Mesenchymal stem cell (in vitro differentiated cells and primary cell): ENCODE data around the gene SLITRK4.

Experiments used
- DNase-seq: peaks from one replicate; pipeline ENCODE4 v3.0.0-alpha.2; 2013
- H2AFZ ChIP-seq: one replicate; pipeline ENCODE4 v1.6.1; 2013; ENCODE audit warnings: low read depth, mild to moderate bottlenecking, control low read depth, inconsistent platforms, low read length, moderate library complexity
- H2AK5ac ChIP-seq: 2 replicates; pipeline ENCODE4 v1.6.1; 2013; ENCODE audit warnings: low read length, moderate library complexity, mild to moderate bottlenecking, inconsistent platforms; ENCODE audit not compliant: severe bottlenecking
- H2BK120ac ChIP-seq: one replicate; pipeline ENCODE4 v1.6.1; 2013; ENCODE audit warnings: low read depth, mild to moderate bottlenecking, inconsistent platforms, low read length, moderate library complexity
- H2BK12ac ChIP-seq, 2 experiments: one replicate each; pipeline ENCODE4 v1.6.1; 2013; ENCODE audit warnings: inconsistent platforms in 2 of 2, low read length in 2 of 2, mild to moderate bottlenecking in 2 of 2, moderate library complexity in 2 of 2, control low read depth in 1 of 2
- H2BK15ac ChIP-seq: one replicate; pipeline ENCODE4 v1.6.1; 2013; ENCODE audit warnings: mild to moderate bottlenecking, low read depth, inconsistent platforms; ENCODE audit not compliant: poor library complexity, severe bottlenecking
- H2BK5ac ChIP-seq: 2 replicates; pipeline ENCODE4 v1.6.1; 2013; ENCODE audit warnings: low read depth, mild to moderate bottlenecking, low read length, control low read depth, inconsistent platforms; ENCODE audit not compliant: poor library complexity, severe bottlenecking
- H3K14ac ChIP-seq, 2 experiments: one replicate each; pipeline ENCODE4 v1.6.1; 2013; ENCODE audit warnings: inconsistent platforms in 2 of 2, low read length in 2 of 2, control low read depth in 1 of 2, mild to moderate bottlenecking in 1 of 2, moderate library complexity in 1 of 2
- H3K18ac ChIP-seq, 2 experiments: one replicate each; pipeline ENCODE4 v1.6.1; 2013; ENCODE audit warnings: inconsistent platforms in 2 of 2, low read length in 2 of 2, control low read depth in 1 of 2, low read depth in 1 of 2, mild to moderate bottlenecking in 1 of 2
- H3K23ac ChIP-seq, 2 experiments: one replicate each; pipeline ENCODE4 v1.6.1; 2013; ENCODE audit warnings: inconsistent platforms in 2 of 2, low read length in 2 of 2, mild to moderate bottlenecking in 2 of 2, moderate library complexity in 2 of 2, control low read depth in 1 of 2
- H3K27ac ChIP-seq: 2 replicates; pipeline ENCODE4 v1.5.1; 2013; ENCODE audit warnings: mild to moderate bottlenecking, moderate library complexity, low read length, control low read depth, inconsistent platforms; ENCODE audit not compliant: poor library complexity, severe bottlenecking
- H3K27me3 ChIP-seq, 2 experiments: 2 replicates each; pipeline versions ENCODE4 v1.6.1 to v1.7.0; 2013; ENCODE audit warnings: low read length in 2 of 2, mild to moderate bottlenecking in 2 of 2, moderate library complexity in 2 of 2, control low read depth in 1 of 2, inconsistent platforms in 1 of 2; ENCODE audit not compliant: control insufficient read depth in 1 of 2, insufficient read depth in 1 of 2
- H3K36me3 ChIP-seq, 2 experiments: 2 replicates each; pipeline versions ENCODE4 v1.6.1 to v1.7.0; 2013; ENCODE audit warnings: low read length in 2 of 2, control low read depth in 1 of 2, inconsistent platforms in 1 of 2, low read depth in 1 of 2, mild to moderate bottlenecking in 1 of 2; ENCODE audit not compliant: insufficient read depth in 2 of 2, control insufficient read depth in 1 of 2
- H3K4ac ChIP-seq, 2 experiments: one replicate each; pipeline ENCODE4 v1.6.1; 2013; ENCODE audit warnings: inconsistent platforms in 2 of 2, low read length in 2 of 2, mild to moderate bottlenecking in 2 of 2, moderate library complexity in 2 of 2, control low read depth in 1 of 2, low read depth in 1 of 2
- H3K4me1 ChIP-seq: 2 replicates; pipeline ENCODE4 v1.6.1; 2013; ENCODE audit warnings: low read depth, low read length, control low read depth; ENCODE audit not compliant: control insufficient read depth, insufficient read depth
- H3K4me2 ChIP-seq: 2 replicates; pipeline ENCODE4 v1.6.1; 2013; ENCODE audit warnings: low read length, mild to moderate bottlenecking, inconsistent platforms; ENCODE audit not compliant: poor library complexity, severe bottlenecking
- H3K4me3 ChIP-seq, 2 experiments: 2 replicates each; pipeline versions ENCODE4 v1.5.1 to v1.7.0; 2013; ENCODE audit warnings: low read length in 2 of 2, mild to moderate bottlenecking in 2 of 2, control low read depth in 1 of 2, low read depth in 1 of 2; ENCODE audit not compliant: insufficient read depth in 1 of 2
- H3K79me1 ChIP-seq: replicated peaks from 2 replicates; pipeline ENCODE4 v1.6.1; 2013; ENCODE audit warnings: mild to moderate bottlenecking, control low read depth, low read length, inconsistent platforms; ENCODE audit not compliant: poor library complexity, severe bottlenecking
- H3K9ac ChIP-seq: 2 replicates; pipeline ENCODE4 v1.7.0; 2013; ENCODE audit warnings: mild to moderate bottlenecking, low read length, moderate library complexity
- H3K9me3 ChIP-seq: 2 replicates; pipeline ENCODE4 v1.7.0; 2013; ENCODE audit warnings: mild to moderate bottlenecking, low read length; ENCODE audit not compliant: control insufficient read depth
- H4K8ac ChIP-seq: one replicate; pipeline ENCODE4 v1.6.1; 2013; ENCODE audit warnings: inconsistent platforms, mild to moderate bottlenecking, low read length, moderate library complexity
- H4K91ac ChIP-seq: one replicate; pipeline ENCODE4 v1.6.1; 2013; ENCODE audit warnings: mild to moderate bottlenecking, low read length, inconsistent platforms
- WGBS: methylation state at CpG from one replicate; pipeline ENCODE4 v1.1.7; 2013; ENCODE audit warnings: mixed read lengths; 5-methylcytosine and 5-hydroxymethylcytosine counted together

SLITRK4 gene

GRCh38 chrX:143615851-143616250 is 20.1 kb downstream of the SLITRK4 start:
- Histone ChIP-seq H2BK120ac (no peak overlapping the region), H2BK15ac (no peak overlapping the region)
- peak; percentile 28 for DNase-seq

DNA sequence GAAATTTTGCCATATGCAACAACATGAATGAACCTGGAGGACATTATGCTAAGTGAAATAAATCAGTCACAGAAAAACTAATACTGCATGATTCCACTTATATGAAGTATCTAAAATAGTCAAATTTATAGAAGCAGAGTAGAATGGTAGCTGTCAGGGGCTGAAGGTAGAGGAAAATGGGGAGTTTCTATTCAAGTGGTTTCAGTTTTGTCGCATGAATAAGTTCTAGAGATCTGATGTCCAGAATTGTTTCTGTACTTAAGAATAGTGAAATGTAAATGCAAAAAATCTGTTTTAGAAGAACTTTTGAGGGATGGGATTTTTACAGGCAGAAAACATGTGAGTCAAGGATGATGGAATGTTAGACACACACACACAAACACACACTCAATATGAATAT is 34.1 kb downstream of the SLITRK4 start:
- Histone ChIP-seq H2BK5ac (no peak overlapping the region), H3K4ac (no peak overlapping the region), H2BK120ac (no peak overlapping the region), H2BK15ac (no peak overlapping the region), H4K91ac (no peak overlapping the region), H3K18ac (no peak overlapping the region), H3K27me3 (no peaks in the 10 kb centered on the region), H3K79me1 (no peaks in the 10 kb centered on the region), H3K9me3 (peaks cover 5% of the 10 kb centered on the region), H3K4me1 (no peaks in the 10 kb centered on the region), H3K36me3 (no peaks in the 10 kb centered on the region), H3K4me3 (no peak overlapping the region), H3K27ac (no peak overlapping the region), H3K23ac (no peak overlapping the region), H2BK12ac (no peak overlapping the region), H4K8ac (no peak overlapping the region), H2AFZ (no peak overlapping the region), H3K14ac (no peak overlapping the region), H3K4me2 (no peak overlapping the region), H2AK5ac (no peak overlapping the region), H3K9ac (no peak overlapping the region)
- DNase-seq = no peak
- 100% methylated on average over 1 of the region's 1 CpG for WGBS

More at GRCh38 chrX:143615851-143616250, 20.1 kb downstream of the SLITRK4 start:
- Histone ChIP-seq H3K23ac (no peak overlapping the region), H4K8ac (no peak overlapping the region), H3K4ac (no peak overlapping the region), H3K36me3 (no peaks in the 10 kb centered on the region), H2AK5ac (no peak overlapping the region), H3K9me3 (no peaks in the 10 kb centered on the region), H3K27me3 (no peaks in the 10 kb centered on the region), H3K4me3 (peak overlapping the region in 1 of 2 experiments; percentile 55), H3K27ac (peak overlapping the region; percentile 10), H3K14ac (no peak overlapping the region), H3K4me1 (peaks cover 3% of the 10 kb centered on the region), H3K4me2 (no peak overlapping the region), H2BK5ac (no peak overlapping the region), H4K91ac (no peak overlapping the region), H3K9ac (peak overlapping the region; percentile 55), H2BK12ac (no peak overlapping the region), H3K79me1 (no peaks in the 10 kb centered on the region), H2AFZ (no peak overlapping the region), H3K18ac (no peak overlapping the region)
- WGBS = 92% methylated on average over 4 of the region's 4 CpGs

GRCh38 chrX:143581240-143581639 is 54.7 kb downstream of the SLITRK4 start:
- no peaks in the 10 kb centered on the region for H3K27me3 ChIP-seq
- no peaks in the 10 kb centered on the region for H3K79me1 ChIP-seq
- H3K36me3 ChIP-seq = no peaks in the 10 kb centered on the region
- H2BK15ac ChIP-seq = no peak overlapping the region
- H2BK5ac ChIP-seq = no peak overlapping the region
- H3K9me3 ChIP-seq = peaks cover 13% of the 10 kb centered on the region
- H2AK5ac ChIP-seq = no peak overlapping the region
- H4K8ac ChIP-seq = no peak overlapping the region
- H3K14ac ChIP-seq = no peak overlapping the region
- H3K4me3 ChIP-seq = no peak overlapping the region
- H3K9ac ChIP-seq = no peak overlapping the region
- H3K4me1 ChIP-seq = no peaks in the 10 kb centered on the region
- no peak overlapping the region for H2BK12ac ChIP-seq
- 100% methylated on average over 1 of the region's 2 CpGs for WGBS
- no peak overlapping the region for H2BK120ac ChIP-seq
- H2AFZ ChIP-seq = no peak overlapping the region
- no peak overlapping the region for H3K23ac ChIP-seq
- no peak overlapping the region for H3K18ac ChIP-seq
- no peak overlapping the region for H3K27ac ChIP-seq
- DNase-seq = no peak
- no peak overlapping the region for H3K4me2 ChIP-seq
- H4K91ac ChIP-seq = no peak overlapping the region
- H3K4ac ChIP-seq = no peak overlapping the region

DNA sequence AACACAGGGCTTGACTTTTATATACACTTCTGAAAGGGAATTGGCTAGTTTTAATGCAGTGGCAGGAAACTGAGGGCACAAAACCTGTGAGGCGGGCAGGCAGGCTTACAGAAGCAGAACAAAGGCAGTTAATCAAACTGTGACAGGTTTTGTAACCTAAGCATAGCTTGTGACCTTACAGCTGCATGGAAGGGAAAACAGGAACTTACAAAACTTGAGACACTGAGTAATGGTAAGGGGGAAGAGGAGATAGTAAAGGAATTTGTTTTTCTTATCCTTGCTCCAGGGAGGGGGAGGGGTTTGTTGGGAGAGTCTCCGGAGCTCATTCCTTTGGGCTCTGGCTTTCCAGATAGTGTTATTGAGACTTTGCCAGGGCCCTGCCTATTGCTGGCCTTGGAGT is 55.6 kb downstream of the SLITRK4 start:
- Histone ChIP-seq H2BK120ac (no peak overlapping the region), H3K14ac (no peak overlapping the region), H3K9me3 (peaks cover 15% of the 10 kb centered on the region), H3K27ac (peak overlapping the region; percentile 43), H3K27me3 (no peaks in the 10 kb centered on the region), H3K4ac (no peak overlapping the region), H2BK15ac (no peak overlapping the region), H2BK12ac (no peak overlapping the region), H4K91ac (no peak overlapping the region), H2AK5ac (no peak overlapping the region), H3K79me1 (no peaks in the 10 kb centered on the region), H3K36me3 (no peaks in the 10 kb centered on the region), H3K18ac (no peak overlapping the region), H2AFZ (no peak overlapping the region), H3K4me1 (no peaks in the 10 kb centered on the region), H3K23ac (no peak overlapping the region), H2BK5ac (no peak overlapping the region), H3K4me3 (no peak overlapping the region), H3K4me2 (no peak overlapping the region), H3K9ac (no peak overlapping the region), H4K8ac (no peak overlapping the region)
- peak; percentile 46 for DNase-seq
- WGBS = 17% methylated on average over 2 of the region's 2 CpGs
